Tibial artery (tissue), 4 donors: ENCODE results near the gene RAB11FIP3.
"Not testable (repeated sequence)": the region's sequence is repeated elsewhere in the genome, so short reads cannot be mapped to it uniquely, and the experiment has no call there.

Experiments used
- DNase-seq, 2 donors: peaks; one replicate each; pipeline ENCODE4 v3.0.0-alpha.2; 2019
- H3K27ac ChIP-seq, 2 donors: fragments of 200-600 bp; sonication (generic) in 1 of 2; 1 replicate in 1 of 2; 2 replicates in 1 of 2; pipeline ENCODE4 v1.5.1; 2018 to 2019; ENCODE audit warnings: mild to moderate bottlenecking in 1 of 2
- H3K27me3 ChIP-seq, 2 donors: fragments of 200-600 bp; sonication (generic) in 1 of 2; one replicate each; pipeline versions ENCODE4 v1.5.1 to v1.6.0; 2016 to 2019
- H3K36me3 ChIP-seq, 3 donors: fragments of 200-600 bp; sonication (generic) in 2 of 3; one replicate each; pipeline ENCODE4 v1.5.1; 2016 to 2019; ENCODE audit warnings: mild to moderate bottlenecking in 2 of 3
- H3K4me1 ChIP-seq, 4 donors: fragments of 200-600 bp; sonication (generic) in 2 of 4; 1 replicate in 3 of 4; 2 replicates in 1 of 4; pipeline ENCODE4 v1.5.1; 2016 to 2019
- H3K4me3 ChIP-seq, 2 donors: fragments of 200-600 bp; sonication (generic) in 1 of 2; 1 replicate in 1 of 2; 2 replicates in 1 of 2; pipeline ENCODE4 v1.5.1; 2018 to 2019; ENCODE audit warnings: mild to moderate bottlenecking in 2 of 2
- H3K9me3 ChIP-seq, 3 donors: fragments of 200-600 bp; sonication (generic) in 1 of 3; one replicate each; pipeline ENCODE4 v1.5.1; 2016 to 2019
- CTCF ChIP-seq, 2 experiments: fragments of 200-600 bp in 1 of 2; fragments of 450-650 bp in 1 of 2; IDR thresholded peaks; one replicate each; pipeline ENCODE4 v1.5.1; 2017 to 2019; ENCODE audit warnings: antibody characterized with exemption in 2 of 2, mild to moderate bottlenecking in 1 of 2, moderate library complexity in 1 of 2
- intact Hi-C: fragments of 100-400 bp; cut with DNase I; formaldehyde crosslinking; loops from one replicate; pipeline ENCODE4 v1.15.0; 2023; ENCODE audit warnings: low total_unique reads

The RAB11FIP3 gene, protein sequence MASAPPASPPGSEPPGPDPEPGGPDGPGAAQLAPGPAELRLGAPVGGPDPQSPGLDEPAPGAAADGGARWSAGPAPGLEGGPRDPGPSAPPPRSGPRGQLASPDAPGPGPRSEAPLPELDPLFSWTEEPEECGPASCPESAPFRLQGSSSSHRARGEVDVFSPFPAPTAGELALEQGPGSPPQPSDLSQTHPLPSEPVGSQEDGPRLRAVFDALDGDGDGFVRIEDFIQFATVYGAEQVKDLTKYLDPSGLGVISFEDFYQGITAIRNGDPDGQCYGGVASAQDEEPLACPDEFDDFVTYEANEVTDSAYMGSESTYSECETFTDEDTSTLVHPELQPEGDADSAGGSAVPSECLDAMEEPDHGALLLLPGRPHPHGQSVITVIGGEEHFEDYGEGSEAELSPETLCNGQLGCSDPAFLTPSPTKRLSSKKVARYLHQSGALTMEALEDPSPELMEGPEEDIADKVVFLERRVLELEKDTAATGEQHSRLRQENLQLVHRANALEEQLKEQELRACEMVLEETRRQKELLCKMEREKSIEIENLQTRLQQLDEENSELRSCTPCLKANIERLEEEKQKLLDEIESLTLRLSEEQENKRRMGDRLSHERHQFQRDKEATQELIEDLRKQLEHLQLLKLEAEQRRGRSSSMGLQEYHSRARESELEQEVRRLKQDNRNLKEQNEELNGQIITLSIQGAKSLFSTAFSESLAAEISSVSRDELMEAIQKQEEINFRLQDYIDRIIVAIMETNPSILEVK

GRCh38 chr16:425082-425718 lies at the start of gene RAB11FIP3:
Gene RAB11FIP3 (plus strand): TSS chr16:425649. CDS start chr16:426007, 358 bp downstream.
- Histone ChIP-seq H3K4me1 (peaks cover 0 to 48% (median 32%) of the 10 kb centered on the region in 4 donors), H3K4me3 (peak within 1 kb of the TSS; percentile 65 to 83), H3K9me3 (no peaks in the 10 kb centered on the region), H3K27ac (peak within 1 kb of the TSS; percentile 95 to 97), H3K27me3 (no peaks in the 10 kb centered on the region), H3K36me3 (no peaks in the 10 kb centered on the region)
- intact Hi-C loops: no loop called here
- TF ChIP-seq CTCF (IDR thresholded peaks at IDR 0.05): peak in 1 of 2 experiments; percentile 12
- DNase-seq: peak; percentile 81 to 91

DNA sequence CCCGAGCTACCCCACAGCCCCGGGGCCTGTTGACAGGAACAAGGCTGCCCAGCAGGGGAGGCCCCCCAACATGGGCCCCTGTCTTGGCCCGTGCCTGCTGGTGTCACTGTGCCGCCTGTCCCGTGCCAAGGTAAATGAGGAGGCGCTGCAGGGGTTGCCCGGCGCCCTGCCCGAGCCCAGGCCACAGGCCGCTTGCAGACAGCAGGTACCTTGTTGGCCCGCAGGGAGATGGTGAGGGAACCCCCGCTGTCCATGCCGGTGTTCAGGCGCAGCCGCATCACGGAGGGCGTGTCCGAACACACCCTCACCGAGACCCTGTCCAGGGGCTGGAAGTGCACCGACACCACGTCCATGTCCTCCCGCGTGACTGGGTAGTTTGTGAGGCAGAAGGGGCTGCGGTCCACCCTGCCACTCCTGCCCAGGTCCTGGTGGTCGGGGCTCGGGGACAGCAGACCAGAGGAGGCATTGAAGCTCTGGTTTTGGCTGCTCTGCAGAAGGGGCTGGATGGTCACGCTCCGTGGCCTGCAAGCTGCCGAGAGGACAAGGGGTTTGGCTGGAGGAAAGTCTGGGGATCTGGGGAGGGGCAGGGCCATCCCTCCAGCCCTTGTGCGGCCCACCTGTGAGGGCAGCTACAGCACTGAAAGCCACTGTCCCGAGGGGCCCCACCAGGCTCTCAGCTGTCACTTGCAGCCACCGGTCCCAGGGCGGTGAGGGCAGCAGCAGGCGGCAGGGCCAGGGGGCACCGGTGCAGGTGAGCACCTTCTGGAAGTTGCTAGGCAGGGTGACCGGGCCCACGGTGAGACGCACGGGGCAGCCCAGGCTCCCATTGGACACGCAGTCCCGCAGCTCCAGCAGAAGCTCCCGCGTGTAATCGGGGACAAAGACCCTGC lies 49.3 kb upstream of the RAB11FIP3 start:
- Histone ChIP-seq H3K9me3 (no peaks in the 10 kb centered on the region), H3K36me3 (peaks cover 16 to 65% (median 52%) of the 10 kb centered on the region in 3 donors), H3K4me1 (peaks cover 0 to 24% (median 16%) of the 10 kb centered on the region in 4 donors), H3K4me3 (no peak overlapping the region), H3K27me3 (no peaks in the 10 kb centered on the region), H3K27ac (no peak overlapping the region)
- no peak for DNase-seq
- no peak for TF ChIP-seq CTCF (IDR thresholded peaks at IDR 0.05)
- intact Hi-C loops: no loop called here

- Histone ChIP-seq H3K36me3 (peaks cover 16 to 59% (median 52%) of the 10 kb centered on the region in 3 donors), H3K27ac (no peak overlapping the region), H3K4me1 (peaks cover 0 to 25% (median 15%) of the 10 kb centered on the region in 4 donors), H3K4me3 (no peak overlapping the region), H3K9me3 (no peaks in the 10 kb centered on the region), H3K27me3 (no peaks in the 10 kb centered on the region)
- TF ChIP-seq CTCF (IDR thresholded peaks at IDR 0.05): no peak
- intact Hi-C loops: no loop called here
- no peak for DNase-seq
Measured at GRCh38 chr16:376817-377418, 48.5 kb upstream of the RAB11FIP3 start.

GRCh38 chr16:377419-377951 lies 48.0 kb upstream of the RAB11FIP3 start:
- intact Hi-C loops: no loop called here
- Histone ChIP-seq H3K9me3 (no peaks in the 10 kb centered on the region), H3K36me3 (peaks cover 16 to 54% (median 46%) of the 10 kb centered on the region in 3 donors), H3K4me3 (no peak overlapping the region), H3K27me3 (no peaks in the 10 kb centered on the region), H3K27ac (no peak overlapping the region), H3K4me1 (peaks cover 0 to 27% (median 16%) of the 10 kb centered on the region in 4 donors)
- DNase-seq: no peak
- no peak for TF ChIP-seq CTCF (IDR thresholded peaks at IDR 0.05)

DNA sequence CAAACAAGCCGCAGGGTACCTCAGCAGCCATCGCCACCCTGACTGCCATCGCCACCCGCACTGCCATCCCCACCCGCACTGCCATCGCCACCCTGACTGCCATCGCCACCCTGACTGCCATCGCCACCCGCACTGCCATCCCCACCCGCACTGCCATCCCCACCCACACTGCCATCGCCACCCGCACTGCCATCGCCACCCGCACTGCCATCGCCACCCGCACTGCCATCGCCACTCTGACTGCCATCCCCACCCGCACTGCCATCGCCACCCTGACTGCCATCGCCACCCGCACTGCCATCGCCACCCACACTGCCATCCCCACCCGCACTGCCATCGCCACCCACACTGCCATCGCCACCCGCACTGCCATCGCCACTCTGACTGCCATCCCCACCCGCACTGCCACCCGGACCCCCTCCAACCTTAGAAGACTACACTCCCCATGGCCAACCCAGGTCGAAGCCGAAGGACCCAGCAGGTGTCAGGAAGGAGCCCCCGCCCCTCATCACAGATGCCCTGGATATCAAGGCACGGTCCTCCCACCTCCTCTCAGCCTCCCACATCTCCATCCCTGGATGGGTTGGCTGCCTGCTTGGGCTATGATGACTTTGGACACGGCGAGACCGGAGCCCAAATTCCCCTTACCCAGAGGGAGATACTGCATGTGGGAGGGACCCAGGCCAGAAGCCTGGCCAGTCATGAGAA lies 47.2 kb upstream of the RAB11FIP3 start:
- DNase-seq, intact Hi-C loops: not testable (repeated sequence)
- H3K36me3 ChIP-seq: peaks cover 16 to 46% (median 38%) of the 10 kb centered on the region in 3 donors

More for the DNA sequence above, 47.2 kb upstream of the RAB11FIP3 start:
- not testable (repeated sequence) for H3K27ac ChIP-seq, H3K4me3 ChIP-seq, H3K9me3 ChIP-seq, H3K27me3 ChIP-seq
- peaks cover 0 to 35% (median 22%) of the 10 kb centered on the region in 4 donors for H3K4me1 ChIP-seq
